HG03442 (cell line): ENCODE results near the gene CCDC6.
"Not testable (repeated sequence)": the region's sequence is repeated elsewhere in the genome, so short reads cannot be mapped to it uniquely, and the experiment has no call there.

Experiments used
- ATAC-seq: cut with Tn5 transposase; IDR thresholded peaks from one replicate; pipeline ENCODE4 v1.9.1; 2021; ENCODE audit warnings: mild to moderate bottlenecking, moderate library complexity; ENCODE audit not compliant: unreplicated experiment

CCDC6 gene

GRCh38 chr10:59814878-59815277, 91.5 kb downstream of the CCDC6 start:
- ATAC-seq: peak; percentile 75

GRCh38 chr10:59812519-59813122, 93.7 kb downstream of the CCDC6 start:
- ATAC-seq: no peak

GRCh38 chr10:59809644-59809974, 96.7 kb downstream of the CCDC6 start:
- no peak for ATAC-seq

- peak; percentile 99 for ATAC-seq
These were observed 97.3 kb downstream of the CCDC6 start for GRCh38 chr10:59808896-59809643.

- no peak for ATAC-seq
These were observed 98.4 kb downstream of the CCDC6 start for GRCh38 chr10:59807629-59808620.

GRCh38 chr10:59805014-59805413, 101.3 kb downstream of the CCDC6 start:
- no peak for ATAC-seq

- no peak for ATAC-seq
These were observed 102.1 kb downstream of the CCDC6 start for GRCh38 chr10:59804220-59804619.

GRCh38 chr10:59803714-59804113, 102.6 kb downstream of the CCDC6 start:
- no peak for ATAC-seq

- no peak for ATAC-seq
These were observed 105.2 kb downstream of the CCDC6 start for GRCh38 chr10:59801171-59801570.

GRCh38 chr10:59799421-59799820, 106.9 kb downstream of the CCDC6 start:
- no peak for ATAC-seq

GRCh38 chr10:59793919-59794318, 112.4 kb downstream of the CCDC6 start:
- ATAC-seq: no peak

GRCh38 chr10:59792812-59793211, 113.5 kb downstream of the CCDC6 start:
- no peak for ATAC-seq

- no peak for ATAC-seq
These were observed 114.8 kb downstream of the CCDC6 start for GRCh38 chr10:59791601-59792000.

GRCh38 chr10:59790080-59790479, 116.3 kb downstream of the CCDC6 start:
- not testable (repeated sequence) for ATAC-seq

GRCh38 chr10:59788914-59789313, 117.4 kb downstream of the CCDC6 start:
- ATAC-seq: not testable (repeated sequence)

- not testable (repeated sequence) for ATAC-seq
These were observed 119.3 kb downstream of the CCDC6 start for GRCh38 chr10:59787032-59787431.

GRCh38 chr10:59785476-59785875, 120.9 kb downstream of the CCDC6 start:
- ATAC-seq: not testable (repeated sequence)

GRCh38 chr10:59781511-59781910, 124.8 kb downstream of the CCDC6 start:
- ATAC-seq: no peak

GRCh38 chr10:59779756-59780533, 126.4 kb downstream of the CCDC6 start:
- no peak for ATAC-seq

GRCh38 chr10:59774451-59774850, 131.9 kb downstream of the CCDC6 start:
- no peak for ATAC-seq

- no peak for ATAC-seq
These were observed 133.3 kb downstream of the CCDC6 start for GRCh38 chr10:59773088-59773487.
